Peyer's patch (tissue), 4 donors: Measurements from ENCODE around the gene ABCB9. TPM values are rescaled to one million over a fixed set of nuclear protein-coding genes. Genes with fewer than 3 reads are reported as not detected.

ENCODE experiments used
- DNase-seq, 3 donors: peaks; one replicate each; pipeline ENCODE4 v3.0.0-alpha.2; 2017 to 2019
- H3K27ac ChIP-seq, 4 donors: fragments of 200-600 bp; sonication (generic); one replicate each; pipeline ENCODE4 v1.5.1; 2016 to 2019
- H3K27me3 ChIP-seq, 2 donors: fragments of 200-600 bp; sonication (generic); one replicate each; pipeline ENCODE4 v1.5.1; 2019
- H3K36me3 ChIP-seq, 3 donors: fragments of 200-600 bp; sonication (generic); one replicate each; pipeline ENCODE4 v1.5.1; 2016 to 2019
- H3K4me1 ChIP-seq, 4 donors: fragments of 200-600 bp; sonication (generic); one replicate each; pipeline ENCODE4 v1.5.1; 2016 to 2019
- H3K4me3 ChIP-seq, 4 donors: fragments of 200-600 bp; sonication (generic); 1 replicate in 3 of 4; 2 replicates in 1 of 4; pipeline ENCODE4 v1.5.1; 2016 to 2019; ENCODE audit warnings: mild to moderate bottlenecking in 1 of 4
- H3K9me3 ChIP-seq, 4 donors: fragments of 200-600 bp; sonication (generic); one replicate each; pipeline ENCODE4 v1.5.1; 2016 to 2019; ENCODE audit warnings: mild to moderate bottlenecking in 1 of 4
- CTCF ChIP-seq, 6 experiments: fragments of 450-650 bp in 4 of 6; fragments of 200-600 bp in 2 of 6; sonication (generic) in 1 of 6; IDR thresholded peaks; one replicate each; pipeline ENCODE4 v1.5.1; 2017 to 2019; ENCODE audit warnings: antibody characterized with exemption in 6 of 6, mild to moderate bottlenecking in 3 of 6, moderate library complexity in 1 of 6
- POLR2A ChIP-seq, 2 donors: fragments of 450-650 bp; IDR thresholded peaks; one replicate each; pipeline ENCODE4 v1.5.1; 2017; ENCODE audit warnings: antibody characterized with exemption in 2 of 2, mild to moderate bottlenecking in 2 of 2, moderate library complexity in 2 of 2
- total RNA-seq, 4 donors: library from RNA; depleted of rRNA; stranded (reverse); fragments of >200 nt; gene quantifications; one replicate each; pipeline ENCODE4 v1.1.0, GENCODE V29; 2016

ABCB9 gene
- total RNA-seq, 4 donors from 2014 or later: 8.8 to 29.7 (median 17.4) TPM

DNA sequence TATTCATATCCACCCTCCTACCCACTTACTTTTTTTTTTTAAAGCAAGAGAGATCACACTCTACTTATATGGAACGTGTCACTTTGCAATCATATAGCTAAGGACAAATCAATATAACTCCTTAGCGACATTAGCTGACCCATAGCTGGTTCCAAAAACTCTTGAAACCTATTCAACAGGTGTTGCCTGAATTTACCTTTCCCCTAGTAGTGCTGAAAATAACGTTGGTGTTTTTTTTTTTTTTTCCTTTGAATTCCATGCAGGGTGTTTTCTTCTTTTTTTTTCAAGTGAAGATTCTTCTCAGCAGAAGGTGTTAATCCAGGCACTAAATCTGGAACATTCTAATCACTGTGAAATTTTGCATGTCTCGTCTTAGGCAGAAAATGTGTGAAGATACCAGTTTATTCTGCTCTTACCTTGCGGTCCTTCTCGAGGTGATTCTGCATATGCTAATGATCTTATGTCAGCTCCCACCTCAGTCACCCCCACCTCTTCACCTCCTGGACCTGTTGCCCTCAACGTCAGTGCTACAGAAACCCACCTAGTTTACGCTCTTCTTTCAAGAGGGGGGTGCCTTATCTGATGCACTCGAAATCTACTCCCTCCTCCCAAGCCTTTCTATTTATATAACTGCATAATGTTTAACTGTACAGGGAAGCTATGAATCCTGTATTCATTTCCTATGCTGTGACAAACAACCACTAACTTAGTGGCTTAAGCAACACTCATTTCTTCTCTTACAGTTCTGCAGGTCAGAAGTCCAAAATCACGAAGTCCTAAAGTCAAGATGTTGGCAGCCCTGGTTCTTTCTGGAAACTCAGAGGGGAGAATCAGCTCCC is 63.2 kb downstream of the ABCB9 start:
- Histone ChIP-seq H3K4me1 (peaks cover 0 to 8% (median 5%) of the 10 kb centered on the region in 4 donors), H3K9me3 (no peaks in the 10 kb centered on the region), H3K36me3 (no peaks in the 10 kb centered on the region), H3K4me3 (no peak overlapping the region), H3K27me3 (no peaks in the 10 kb centered on the region), H3K27ac (peak overlapping the region in 3 of 4 donors; percentile 0 to 70 (median 70))
- TF ChIP-seq POLR2A (IDR thresholded peaks at IDR 0.05) (no peak), CTCF (IDR thresholded peaks at IDR 0.05) (no peak)
- DNase-seq: peak in 1 of 3 donors; percentile 26

GRCh38 chr12:122899887-122900286 is 66.4 kb downstream of the ABCB9 start:
- no peak for TF ChIP-seq CTCF (IDR thresholded peaks at IDR 0.05)
- TF ChIP-seq POLR2A (IDR thresholded peaks at IDR 0.05): no peak
- Histone ChIP-seq H3K4me1 (peaks cover 0 to 9% (median 6%) of the 10 kb centered on the region in 4 donors), H3K27ac (peak overlapping the region in 2 of 4 donors; percentile 75)

DNA sequence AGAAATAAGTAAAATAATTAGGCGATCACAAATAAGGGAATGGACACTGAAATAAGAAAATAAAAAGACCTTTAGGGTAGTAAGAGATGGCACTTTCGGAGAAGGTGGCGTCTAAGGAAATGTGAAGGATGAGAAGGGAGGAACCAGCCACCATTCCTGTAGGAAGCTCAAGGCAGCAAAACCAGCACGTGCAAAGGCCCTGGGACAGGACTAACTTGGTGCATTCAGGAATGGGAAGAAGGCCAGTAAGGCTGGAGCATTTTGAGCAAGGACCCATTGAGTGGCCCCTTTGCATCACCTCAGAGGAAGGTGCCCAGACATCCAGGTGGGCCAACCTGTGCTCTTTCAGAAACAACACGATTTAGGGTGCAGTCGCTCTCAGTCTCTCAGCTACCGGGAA is 69.6 kb downstream of the ABCB9 start:
- Histone ChIP-seq H3K36me3 (no peaks in the 10 kb centered on the region), H3K27ac (peak overlapping the region in 2 of 4 donors; percentile 20 to 95), H3K27me3 (no peaks in the 10 kb centered on the region), H3K4me1 (peaks cover 0 to 38% (median 14%) of the 10 kb centered on the region in 4 donors), H3K9me3 (no peaks in the 10 kb centered on the region), H3K4me3 (no peak overlapping the region)
- no peak for TF ChIP-seq POLR2A (IDR thresholded peaks at IDR 0.05)
- peak in 1 of 3 donors; percentile 49 for DNase-seq

More at GRCh38 chr12:122899887-122900286, 66.4 kb downstream of the ABCB9 start:
- peak in 1 of 3 donors; percentile 37 for DNase-seq
- Histone ChIP-seq H3K36me3 (no peaks in the 10 kb centered on the region), H3K4me3 (no peak overlapping the region), H3K9me3 (no peaks in the 10 kb centered on the region), H3K27me3 (no peaks in the 10 kb centered on the region)

GRCh38 chr12:122895704-122896636 is 70.3 kb downstream of the ABCB9 start, which contains the start of gene VPS37B:
Gene VPS37B (minus strand): TSS chr12:122896124. CDS start chr12:122896062, 62 bp downstream.
- H3K27ac ChIP-seq: peak within 1 kb of the TSS; percentile 92 to 95 (median 94)
- no peaks in the 10 kb centered on the region for H3K9me3 ChIP-seq
- H3K4me1 ChIP-seq: peaks cover 0 to 45% (median 14%) of the 10 kb centered on the region in 4 donors
- H3K27me3 ChIP-seq: no peaks in the 10 kb centered on the region
- peak within 1 kb of the TSS; percentile 76 to 89 (median 81) for H3K4me3 ChIP-seq
- no peaks in the 10 kb centered on the region for H3K36me3 ChIP-seq
- peak in 3 of 6 experiments; percentile 20 to 24 (median 23) for TF ChIP-seq CTCF (IDR thresholded peaks at IDR 0.05)
- peak; percentile 93 to 94 for TF ChIP-seq POLR2A (IDR thresholded peaks at IDR 0.05)
- DNase-seq: peak; percentile 82 to 91 (median 87)

DNA sequence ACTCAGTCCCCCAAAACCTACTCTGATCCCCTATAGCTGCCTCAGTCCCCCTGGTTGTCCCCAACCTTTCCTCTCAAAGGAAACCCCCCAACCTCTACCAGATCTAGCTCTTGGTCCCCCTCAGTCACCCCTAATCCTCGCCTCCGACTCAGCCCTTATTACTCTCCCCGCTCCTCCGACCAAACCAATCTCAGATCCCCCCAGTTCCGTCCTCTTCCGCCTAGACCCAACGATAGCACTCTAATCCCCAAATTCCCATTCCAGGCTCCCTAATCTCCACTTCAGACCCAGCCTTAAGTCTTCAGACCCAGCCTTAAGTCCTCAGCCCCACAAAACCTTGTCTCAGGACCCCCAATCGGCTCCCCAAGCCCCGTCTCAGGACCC is 71.0 kb downstream of the ABCB9 start:
- Histone ChIP-seq H3K9me3 (no peaks in the 10 kb centered on the region), H3K27me3 (no peaks in the 10 kb centered on the region), H3K4me3 (peak overlapping the region; percentile 76 to 89 (median 81)), H3K27ac (peak overlapping the region; percentile 92 to 95 (median 94)), H3K36me3 (no peaks in the 10 kb centered on the region), H3K4me1 (peaks cover 0 to 51% (median 14%) of the 10 kb centered on the region in 4 donors)
- no peak for DNase-seq
- TF ChIP-seq CTCF (IDR thresholded peaks at IDR 0.05) (no peak), POLR2A (IDR thresholded peaks at IDR 0.05) (no peak)
